HG02642 (cell line): Measurements from ENCODE around the gene HOGA1.
"Not testable (repeated sequence)": the region's sequence is repeated elsewhere in the genome, so short reads cannot be mapped to it uniquely, and the experiment has no call there.

ENCODE experiments used
- ATAC-seq: cut with Tn5 transposase; IDR thresholded peaks from one replicate; pipeline ENCODE4 v1.9.1; 2021; ENCODE audit warnings: mild to moderate bottlenecking; ENCODE audit not compliant: unreplicated experiment, poor library complexity

Gene HOGA1

GRCh38 chr10:97642471-97643159 lies 58.4 kb downstream of the HOGA1 start:
- not testable (repeated sequence) for ATAC-seq

GRCh38 chr10:97643441-97643985 lies 59.3 kb downstream of the HOGA1 start:
- ATAC-seq: no peak

DNA sequence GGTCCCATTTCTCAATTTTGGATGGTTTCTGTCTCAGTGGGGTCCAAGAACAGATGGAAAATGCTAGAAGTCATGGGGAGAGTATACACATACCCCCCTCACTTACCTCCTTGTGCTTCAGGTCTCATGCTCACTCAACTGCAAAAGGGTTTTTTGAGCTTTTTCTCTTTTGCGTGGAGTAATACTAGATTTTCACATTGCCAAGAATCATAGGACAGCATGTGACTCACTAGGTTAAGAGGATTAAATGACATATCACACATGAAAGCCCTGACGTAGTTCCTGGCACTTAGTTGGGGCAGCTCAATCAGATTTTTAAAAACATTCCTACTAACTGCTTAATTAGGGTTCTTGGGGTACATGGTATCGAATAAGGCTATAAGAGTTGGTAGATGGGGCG lies 60.7 kb downstream of the HOGA1 start:
- ATAC-seq: no peak

- ATAC-seq: no peak
Measured at GRCh38 chr10:97647556-97647955, 63.4 kb downstream of the HOGA1 start.

GRCh38 chr10:97648562-97649404 lies 64.6 kb downstream of the HOGA1 start:
- peak; percentile 74 for ATAC-seq

DNA sequence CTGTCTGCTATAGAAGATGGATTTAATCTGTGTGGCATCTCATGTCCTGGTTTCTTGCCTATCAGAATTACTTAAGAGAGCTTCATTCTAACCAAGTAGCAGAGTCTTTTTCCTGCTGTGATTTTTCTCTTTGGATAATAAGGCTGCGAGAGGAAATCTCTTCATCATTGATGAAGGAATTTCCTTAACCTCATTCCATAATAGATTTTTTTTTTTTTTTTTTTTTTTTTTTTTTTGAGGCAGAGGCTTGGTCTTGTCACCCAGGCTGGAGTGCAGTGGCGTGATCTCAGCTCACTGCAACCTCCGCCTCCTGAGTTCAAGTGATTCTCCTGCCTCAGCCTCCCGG lies 65.2 kb downstream of the HOGA1 start:
- ATAC-seq: not testable (repeated sequence)

- ATAC-seq: no peak
Measured at GRCh38 chr10:97650726-97651125, 66.5 kb downstream of the HOGA1 start.

DNA sequence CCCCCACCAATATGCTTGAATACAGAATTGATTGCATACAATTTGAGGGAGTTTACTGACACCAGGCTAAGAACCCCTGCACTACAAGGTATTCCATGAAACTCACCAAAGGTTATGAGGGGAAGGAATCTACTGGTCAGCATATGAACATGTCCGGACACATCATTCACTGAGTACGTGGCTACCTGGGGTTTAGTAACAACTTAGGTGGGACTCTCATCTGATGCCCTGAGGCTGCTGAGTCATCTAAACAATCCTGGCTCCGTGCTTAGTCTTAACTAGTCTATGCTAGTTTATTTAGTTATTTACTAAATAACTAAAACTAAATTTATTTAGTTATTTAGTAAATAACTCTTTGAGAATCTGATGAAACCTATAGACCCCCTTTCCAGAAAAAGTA lies 67.6 kb downstream of the HOGA1 start:
- no peak for ATAC-seq

- no peak for ATAC-seq
Measured at GRCh38 chr10:97656777-97657176, 72.6 kb downstream of the HOGA1 start.

DNA sequence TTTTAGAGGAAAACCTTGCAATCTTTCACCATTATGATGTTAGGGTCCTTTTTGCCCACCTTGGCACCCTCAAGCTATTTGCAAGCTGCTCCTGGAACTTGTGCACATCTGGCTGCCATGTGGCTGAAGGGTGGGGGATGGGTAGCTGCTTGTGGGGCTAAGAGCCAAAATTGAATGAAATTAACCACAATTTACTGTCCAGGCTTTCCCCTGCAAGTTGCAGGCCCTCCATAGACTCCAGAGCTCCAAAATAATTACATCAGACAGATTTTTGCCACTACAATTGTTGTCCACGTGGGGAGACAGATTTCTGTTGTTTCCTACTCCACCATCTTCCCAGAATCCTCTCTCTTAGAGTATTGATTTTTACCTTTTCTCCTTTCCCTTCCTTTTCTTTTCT lies 75.4 kb downstream of the HOGA1 start:
- no peak for ATAC-seq
